ENCODE results near the gene BCL3. TPM values are rescaled to one million over a fixed set of nuclear protein-coding genes. Genes with fewer than 3 reads are reported as not detected.
A peak's percentile ranks its signal among the peaks of the same experiment; 100 is the strongest.

BCL3 gene
- total and polyA plus RNA-seq, 5 donors from 2014 or later, result 3.4 to 231 (median 6.2) TPM

DNA sequence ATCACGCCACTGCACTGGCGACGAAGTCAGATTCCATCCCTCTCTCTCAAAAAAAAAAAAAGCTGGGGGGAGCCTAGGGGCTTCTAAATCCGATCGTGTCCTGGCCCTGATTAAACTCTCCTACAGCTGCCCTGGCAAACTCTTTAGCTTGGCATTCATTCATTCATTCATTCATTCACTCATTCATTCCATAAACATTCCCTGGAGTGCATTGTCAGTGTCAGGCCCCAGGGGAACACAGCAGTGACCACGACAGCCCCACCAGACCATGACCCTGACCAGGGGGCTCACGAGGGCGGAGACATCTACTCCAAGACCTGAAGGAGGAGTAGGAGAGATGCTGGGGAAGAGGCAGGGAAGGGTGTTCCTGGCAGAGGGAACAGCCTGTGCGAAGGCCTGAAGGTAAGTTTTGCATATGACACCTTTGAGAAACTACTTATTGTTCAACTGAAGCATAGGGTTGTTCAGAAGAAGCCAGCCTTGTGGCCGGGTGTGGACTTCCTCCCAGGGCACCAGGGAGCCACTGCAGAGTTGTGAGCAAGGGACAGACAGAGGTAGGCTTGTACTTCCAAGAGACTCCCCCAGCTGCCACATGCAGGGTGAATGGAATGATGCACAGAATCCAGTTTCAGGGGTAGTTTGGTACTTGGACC, 25.1 kb upstream of the BCL3 start:
- Mint-ChIP-seq H3K4me3 (no peak overlapping the region), H3K27me3 (peaks cover 8% of the 10 kb centered on the region), H3K4me1 (peaks cover 5 to 29% (median 14%) of the 10 kb centered on the region in 4 donors), H3K9me3 (no peaks in the 10 kb centered on the region), H3K27ac (peak overlapping the region in 1 of 3 donors; percentile 75), H3K36me3 (no peaks in the 10 kb centered on the region)
- Histone ChIP-seq H3K36me3 (ENCODE audit: control insufficient read depth, insufficient read depth, low read length) (no peaks in the 10 kb centered on the region), H3K4me3 (ENCODE audit: low read depth, low read length) (no peak overlapping the region), H3K27ac (ENCODE audit: insufficient read depth, low read length, poor library complexity, severe bottlenecking) (no peak overlapping the region), H3K27me3 (ENCODE audit: control insufficient read depth, insufficient read depth, low read length) (no peaks in the 10 kb centered on the region), H3K9me3 (ENCODE audit: control insufficient read depth in 2 of 2, low read length in 2 of 2) (no peaks in the 10 kb centered on the region), H3K4me1 (ENCODE audit: control insufficient read depth, insufficient read depth, low read length, poor library complexity, severe bottlenecking) (peaks cover 13% of the 10 kb centered on the region)
- peak; percentile 42 to 43 for ATAC-seq (ENCODE audit: low read depth in 2 of 2)
- no peak for DNase-seq

DNA sequence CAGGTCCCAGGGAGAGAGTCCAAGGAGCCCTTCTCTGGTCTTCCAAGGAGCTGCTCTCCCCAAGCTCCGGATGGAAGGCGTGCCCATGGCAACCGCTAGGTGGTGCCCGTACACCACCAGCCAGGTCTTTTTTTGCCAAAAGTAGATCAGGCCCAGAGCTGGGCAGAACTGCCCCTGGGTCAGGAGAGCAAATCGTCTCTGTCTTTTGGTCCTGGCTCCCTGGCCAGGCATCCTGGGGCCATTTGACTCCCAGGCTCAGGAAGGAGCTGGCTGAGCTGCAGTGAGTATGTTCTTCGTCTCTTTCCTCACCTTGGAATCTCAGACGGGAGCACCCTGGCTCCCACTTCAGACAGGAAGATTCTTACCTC, 24.6 kb upstream of the BCL3 start:
- H3K36me3 ChIP-seq (ENCODE audit: control insufficient read depth, insufficient read depth, low read length), result no peaks in the 10 kb centered on the region
- ATAC-seq (ENCODE audit: low read depth in 2 of 2), result peak; percentile 76 to 82
- Mint-ChIP-seq H3K27ac (peak overlapping the region; percentile 43 to 75 (median 68)), H3K4me1 (peaks cover 5 to 29% (median 14%) of the 10 kb centered on the region in 4 donors), H3K36me3 (no peaks in the 10 kb centered on the region), H3K27me3 (peaks cover 8% of the 10 kb centered on the region), H3K9me3 (no peaks in the 10 kb centered on the region), H3K4me3 (no peak overlapping the region)
- H3K4me3 ChIP-seq (ENCODE audit: low read depth, low read length), result no peak overlapping the region
- H3K4me1 ChIP-seq (ENCODE audit: control insufficient read depth, insufficient read depth, low read length, poor library complexity, severe bottlenecking), result peaks cover 13% of the 10 kb centered on the region
- H3K27ac ChIP-seq (ENCODE audit: insufficient read depth, low read length, poor library complexity, severe bottlenecking), result no peak overlapping the region
- H3K9me3 ChIP-seq (ENCODE audit: control insufficient read depth in 2 of 2, low read length in 2 of 2), result no peaks in the 10 kb centered on the region
- H3K27me3 ChIP-seq (ENCODE audit: control insufficient read depth, insufficient read depth, low read length), result no peaks in the 10 kb centered on the region
- peak; percentile 67 to 84 (median 77) for DNase-seq

DNA sequence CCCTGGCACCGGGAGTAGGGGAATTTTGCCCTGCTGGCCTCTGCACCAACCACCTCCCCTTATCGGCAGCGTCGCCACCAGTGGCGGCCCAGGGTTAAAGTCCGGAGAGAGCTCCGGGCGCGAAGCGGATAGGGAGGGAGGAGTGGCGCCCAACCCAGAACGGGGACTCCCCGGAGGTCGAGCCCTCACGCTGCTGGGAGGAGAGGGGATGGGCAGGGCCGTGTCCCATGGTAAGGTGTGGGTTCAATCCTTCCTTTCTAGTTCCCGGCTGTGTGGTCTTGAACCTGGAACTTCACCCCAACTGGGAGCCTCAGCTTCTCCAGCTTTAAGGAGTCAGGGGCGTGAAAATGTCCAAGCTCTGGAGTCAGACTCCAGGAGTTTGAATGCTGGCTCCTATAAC, 23.3 kb upstream of the BCL3 start:
- H3K4me1 ChIP-seq (ENCODE audit: control insufficient read depth, insufficient read depth, low read length, poor library complexity, severe bottlenecking), result peaks cover 13% of the 10 kb centered on the region
- H3K27me3 ChIP-seq (ENCODE audit: control insufficient read depth, insufficient read depth, low read length), result no peaks in the 10 kb centered on the region
- H3K4me3 ChIP-seq (ENCODE audit: low read depth, low read length), result no peak overlapping the region
- H3K9me3 ChIP-seq (ENCODE audit: control insufficient read depth in 2 of 2, low read length in 2 of 2), result no peaks in the 10 kb centered on the region
- Mint-ChIP-seq H3K27ac (no peak overlapping the region), H3K4me3 (no peak overlapping the region), H3K27me3 (peaks cover 8% of the 10 kb centered on the region), H3K4me1 (peaks cover 5 to 29% (median 14%) of the 10 kb centered on the region in 4 donors), H3K9me3 (no peaks in the 10 kb centered on the region), H3K36me3 (no peaks in the 10 kb centered on the region)
- ATAC-seq (ENCODE audit: low read depth in 2 of 2), result no peak
- H3K36me3 ChIP-seq (ENCODE audit: control insufficient read depth, insufficient read depth, low read length), result no peaks in the 10 kb centered on the region
- no peak for DNase-seq
- no peak overlapping the region for H3K27ac ChIP-seq (ENCODE audit: insufficient read depth, low read length, poor library complexity, severe bottlenecking)

DNA sequence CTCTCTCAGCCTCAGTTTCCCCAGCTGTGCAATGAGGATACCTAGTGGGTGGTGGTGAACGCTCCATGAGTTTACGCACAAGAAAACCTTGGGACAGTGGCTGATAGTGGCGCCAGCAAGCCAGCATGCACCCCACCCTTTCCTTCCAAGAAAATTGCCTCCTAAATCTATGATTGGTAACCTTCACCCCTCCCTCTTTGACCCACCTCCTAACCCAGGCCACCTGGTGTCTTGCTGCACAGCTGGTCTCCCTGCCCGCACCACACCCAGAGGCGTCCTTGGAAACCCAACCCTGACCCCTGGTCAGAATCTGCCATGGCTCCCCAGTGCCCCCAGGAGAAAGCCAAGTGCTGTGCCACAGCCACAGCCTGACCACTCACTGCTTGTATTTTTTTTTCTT, 22.8 kb upstream of the BCL3 start:
- Histone ChIP-seq H3K4me1 (ENCODE audit: control insufficient read depth, insufficient read depth, low read length, poor library complexity, severe bottlenecking) (peaks cover 13% of the 10 kb centered on the region), H3K27ac (ENCODE audit: insufficient read depth, low read length, poor library complexity, severe bottlenecking) (no peak overlapping the region), H3K4me3 (ENCODE audit: low read depth, low read length) (no peak overlapping the region), H3K9me3 (ENCODE audit: control insufficient read depth in 2 of 2, low read length in 2 of 2) (no peaks in the 10 kb centered on the region), H3K27me3 (ENCODE audit: control insufficient read depth, insufficient read depth, low read length) (no peaks in the 10 kb centered on the region), H3K36me3 (ENCODE audit: control insufficient read depth, insufficient read depth, low read length) (no peaks in the 10 kb centered on the region)
- Mint-ChIP-seq H3K27ac (peak overlapping the region in 1 of 3 donors; percentile 62), H3K27me3 (peaks cover 8% of the 10 kb centered on the region), H3K4me3 (no peak overlapping the region), H3K36me3 (no peaks in the 10 kb centered on the region), H3K4me1 (peaks cover 5 to 29% (median 14%) of the 10 kb centered on the region in 4 donors), H3K9me3 (no peaks in the 10 kb centered on the region)
- no peak for ATAC-seq (ENCODE audit: low read depth in 2 of 2)
- no peak for DNase-seq

DNA sequence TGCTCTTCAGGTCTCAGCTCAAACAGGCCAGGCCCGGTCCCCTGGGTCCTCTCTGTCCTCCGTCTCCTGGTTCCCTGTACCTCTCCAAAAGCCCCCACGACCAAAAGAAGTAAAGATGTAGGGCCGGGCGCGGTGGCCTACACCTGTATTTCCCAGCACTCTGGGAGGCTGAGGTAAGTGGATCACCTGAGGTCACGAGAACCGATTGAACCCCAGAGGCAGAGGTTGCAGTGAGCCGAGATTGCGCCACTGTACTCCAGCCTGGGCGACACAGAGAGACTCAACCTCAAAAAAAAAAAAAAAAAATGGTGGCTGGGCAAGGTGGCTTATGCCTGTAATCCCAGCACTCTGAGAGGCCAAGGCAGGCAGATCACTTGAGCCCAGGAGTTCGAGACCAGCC, 22.0 kb upstream of the BCL3 start:
- no peak overlapping the region for H3K4me3 Mint-ChIP-seq
- Histone ChIP-seq H3K9me3 (ENCODE audit: control insufficient read depth in 2 of 2, low read length in 2 of 2) (no peaks in the 10 kb centered on the region), H3K27ac (ENCODE audit: insufficient read depth, low read length, poor library complexity, severe bottlenecking) (no peak overlapping the region), H3K36me3 (ENCODE audit: control insufficient read depth, insufficient read depth, low read length) (no peaks in the 10 kb centered on the region), H3K4me1 (ENCODE audit: control insufficient read depth, insufficient read depth, low read length, poor library complexity, severe bottlenecking) (peaks cover 13% of the 10 kb centered on the region), H3K4me3 (ENCODE audit: low read depth, low read length) (no peak overlapping the region), H3K27me3 (ENCODE audit: control insufficient read depth, insufficient read depth, low read length) (no peaks in the 10 kb centered on the region)
- no peak for DNase-seq
- H3K36me3 Mint-ChIP-seq, result no peaks in the 10 kb centered on the region
- ATAC-seq (ENCODE audit: low read depth in 2 of 2), result no peak
- no peaks in the 10 kb centered on the region for H3K9me3 Mint-ChIP-seq
- H3K4me1 Mint-ChIP-seq, result peaks cover 5 to 29% (median 14%) of the 10 kb centered on the region in 4 donors
- H3K27ac Mint-ChIP-seq, result no peak overlapping the region
- H3K27me3 Mint-ChIP-seq, result peaks cover 8% of the 10 kb centered on the region

DNA sequence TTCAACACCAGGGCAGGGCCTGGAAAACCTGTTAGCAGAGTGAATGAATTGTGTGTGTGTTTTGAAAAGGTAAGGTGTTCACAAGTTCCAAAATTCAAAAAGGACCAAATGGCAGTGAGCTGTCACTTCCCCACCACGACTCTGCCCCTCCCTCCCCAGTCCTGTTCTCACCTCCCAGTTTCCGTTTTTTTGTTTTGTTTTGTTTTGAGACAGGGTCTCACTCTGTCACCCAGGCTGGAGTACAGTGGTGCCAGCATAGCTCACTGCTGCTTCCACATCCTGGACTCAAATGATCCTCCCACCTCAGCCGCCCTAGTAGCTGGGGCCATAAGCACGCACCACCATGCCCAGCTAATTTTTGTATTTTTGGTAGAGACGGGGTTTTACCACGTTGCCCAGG, 20.3 kb upstream of the BCL3 start:
- Histone ChIP-seq H3K9me3 (ENCODE audit: control insufficient read depth in 2 of 2, low read length in 2 of 2) (no peaks in the 10 kb centered on the region), H3K4me1 (ENCODE audit: control insufficient read depth, insufficient read depth, low read length, poor library complexity, severe bottlenecking) (peaks cover 13% of the 10 kb centered on the region), H3K27me3 (ENCODE audit: control insufficient read depth, insufficient read depth, low read length) (no peaks in the 10 kb centered on the region), H3K27ac (ENCODE audit: insufficient read depth, low read length, poor library complexity, severe bottlenecking) (no peak overlapping the region), H3K4me3 (ENCODE audit: low read depth, low read length) (no peak overlapping the region), H3K36me3 (ENCODE audit: control insufficient read depth, insufficient read depth, low read length) (no peaks in the 10 kb centered on the region)
- H3K36me3 Mint-ChIP-seq, result no peaks in the 10 kb centered on the region
- H3K27ac Mint-ChIP-seq, result peak overlapping the region; percentile 18 to 48 (median 33)
- H3K9me3 Mint-ChIP-seq, result no peaks in the 10 kb centered on the region
- peaks cover 5 to 26% (median 14%) of the 10 kb centered on the region in 4 donors for H3K4me1 Mint-ChIP-seq
- H3K27me3 Mint-ChIP-seq, result peaks cover 8% of the 10 kb centered on the region
- ATAC-seq (ENCODE audit: low read depth in 2 of 2) (no peak), DNase-seq (no peak)
- H3K4me3 Mint-ChIP-seq, result no peak overlapping the region

DNA sequence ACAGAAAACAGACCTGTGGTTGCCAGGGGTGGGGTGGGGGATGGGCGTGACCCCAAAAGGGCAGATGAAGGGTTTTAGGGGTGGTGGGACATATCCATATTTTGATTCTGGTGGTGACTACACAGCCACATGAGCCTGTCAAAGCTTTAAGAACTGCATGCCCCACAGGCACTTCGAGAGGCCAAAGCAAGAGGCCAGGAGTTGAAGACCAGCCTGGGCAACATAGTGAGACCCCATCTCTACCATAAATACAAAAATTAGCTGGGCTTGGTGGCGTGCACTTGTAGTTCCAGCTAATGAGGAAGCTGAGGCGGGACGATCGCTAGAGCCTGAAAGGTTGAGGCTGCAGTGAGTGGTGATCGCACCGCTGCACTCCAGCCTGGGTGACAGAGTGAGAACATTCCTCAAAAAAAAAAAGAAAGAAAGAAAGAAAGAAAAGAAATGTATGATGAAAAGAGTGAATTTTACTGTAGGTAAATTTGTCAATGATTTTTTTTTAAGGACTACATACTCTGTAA, 18.9 kb upstream of the BCL3 start:
- H3K27ac Mint-ChIP-seq, result no peak overlapping the region
- no peak overlapping the region for H3K4me3 ChIP-seq (ENCODE audit: low read depth, low read length)
- H3K9me3 Mint-ChIP-seq, result no peaks in the 10 kb centered on the region
- H3K27me3 ChIP-seq (ENCODE audit: control insufficient read depth, insufficient read depth, low read length), result no peaks in the 10 kb centered on the region
- no peak overlapping the region for H3K27ac ChIP-seq (ENCODE audit: insufficient read depth, low read length, poor library complexity, severe bottlenecking)
- no peak overlapping the region for H3K4me3 Mint-ChIP-seq
- peaks cover 4% of the 10 kb centered on the region for H3K27me3 Mint-ChIP-seq
- peaks cover 4% of the 10 kb centered on the region for H3K4me1 ChIP-seq (ENCODE audit: control insufficient read depth, insufficient read depth, low read length, poor library complexity, severe bottlenecking)
- H3K4me1 Mint-ChIP-seq, result peaks cover 0 to 13% (median 4%) of the 10 kb centered on the region in 4 donors
- H3K36me3 Mint-ChIP-seq, result no peaks in the 10 kb centered on the region
- H3K9me3 ChIP-seq (ENCODE audit: control insufficient read depth in 2 of 2, low read length in 2 of 2), result no peaks in the 10 kb centered on the region
- ATAC-seq (ENCODE audit: low read depth in 2 of 2) (no peak), DNase-seq (no peak)
- no peaks in the 10 kb centered on the region for H3K36me3 ChIP-seq (ENCODE audit: control insufficient read depth, insufficient read depth, low read length)

DNA sequence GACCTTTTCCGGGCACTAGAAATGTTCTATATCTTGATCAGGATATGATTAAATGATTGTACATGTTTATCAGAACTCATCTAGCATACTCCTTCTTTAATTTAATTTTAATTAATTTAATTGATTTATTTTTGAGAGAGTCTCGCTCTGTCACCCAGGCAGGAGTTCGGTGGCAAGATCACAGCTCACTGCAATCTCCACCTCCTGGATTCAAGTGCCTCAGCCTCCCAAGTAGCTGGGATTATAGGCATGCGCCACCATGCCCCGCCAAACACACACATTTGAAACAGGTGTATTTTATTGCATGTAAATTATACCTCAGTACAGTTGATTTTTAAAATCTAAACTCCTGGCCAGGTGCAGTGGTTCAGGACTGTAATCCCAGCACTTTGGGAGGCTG, 17.4 kb upstream of the BCL3 start:
- ATAC-seq (ENCODE audit: low read depth in 2 of 2), result no peak

More for the DNA sequence above, 17.4 kb upstream of the BCL3 start:
- Histone ChIP-seq H3K9me3 (ENCODE audit: control insufficient read depth in 2 of 2, low read length in 2 of 2) (no peaks in the 10 kb centered on the region), H3K4me1 (ENCODE audit: control insufficient read depth, insufficient read depth, low read length, poor library complexity, severe bottlenecking) (no peaks in the 10 kb centered on the region), H3K27ac (ENCODE audit: insufficient read depth, low read length, poor library complexity, severe bottlenecking) (no peak overlapping the region), H3K27me3 (ENCODE audit: control insufficient read depth, insufficient read depth, low read length) (no peaks in the 10 kb centered on the region), H3K4me3 (ENCODE audit: low read depth, low read length) (no peak overlapping the region), H3K36me3 (ENCODE audit: control insufficient read depth, insufficient read depth, low read length) (no peaks in the 10 kb centered on the region)
- H3K4me3 Mint-ChIP-seq, result no peak overlapping the region
- H3K4me1 Mint-ChIP-seq, result peaks cover 0 to 7% (median 2%) of the 10 kb centered on the region in 4 donors
- H3K27me3 Mint-ChIP-seq, result peaks cover 4% of the 10 kb centered on the region
- H3K27ac Mint-ChIP-seq, result peak overlapping the region in 1 of 3 donors; percentile 20
- no peak for DNase-seq
- H3K36me3 Mint-ChIP-seq, result no peaks in the 10 kb centered on the region
- H3K9me3 Mint-ChIP-seq, result no peaks in the 10 kb centered on the region
